HG03460 (cell line): ENCODE measurements around the gene VSTM2L.
"Not testable (repeated sequence)": the region's sequence is repeated elsewhere in the genome, so short reads cannot be mapped to it uniquely, and the experiment has no call there.

Source experiments
- ATAC-seq: cut with Tn5 transposase; IDR thresholded peaks from one replicate; pipeline ENCODE4 v1.9.1; 2021; ENCODE audit not compliant: unreplicated experiment

Gene VSTM2L

DNA sequence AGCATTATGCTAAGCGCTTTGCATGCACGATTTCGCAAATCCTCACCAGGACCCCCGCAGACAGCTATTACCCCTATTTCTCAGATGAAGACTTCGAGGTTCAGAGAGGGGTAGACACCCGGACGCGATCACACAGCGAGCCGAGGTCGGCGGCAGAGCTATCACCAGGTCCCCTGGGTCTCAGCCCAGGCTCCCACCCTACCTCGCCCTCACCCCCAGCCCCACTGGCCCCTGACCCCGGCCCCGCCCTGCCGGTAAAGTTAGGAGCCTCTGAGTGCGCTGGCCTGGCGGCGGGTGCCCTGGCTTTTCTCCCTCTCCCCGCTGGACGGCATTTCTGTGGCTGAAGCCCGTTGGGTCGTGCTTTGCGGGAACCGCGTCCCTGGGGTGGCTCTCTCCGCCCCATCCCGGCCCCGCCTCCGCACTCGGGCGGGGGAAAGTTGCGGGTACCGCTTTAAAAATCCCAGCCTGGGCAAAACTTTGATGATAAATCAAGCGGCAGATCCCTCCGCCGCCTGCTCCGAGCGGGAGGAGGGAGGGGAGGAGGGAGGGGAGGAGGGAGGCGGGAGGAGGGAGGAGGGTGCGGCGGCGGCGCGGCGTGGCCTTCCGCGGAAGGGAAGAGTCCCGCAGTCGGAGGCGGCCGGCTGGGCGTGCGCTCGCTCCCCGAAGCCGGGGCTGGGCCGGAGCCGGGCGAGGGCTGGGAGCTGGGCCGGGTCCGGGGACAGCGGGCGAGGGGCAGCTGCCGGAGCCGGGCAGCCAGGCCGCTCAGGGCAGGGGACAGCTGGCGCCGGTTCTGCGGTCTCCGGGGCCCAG, at the start of gene VSTM2L:
Gene VSTM2L, plus strand, starts transcription at position 624 of the 810 bp plus-strand sequence. CDS start 224 bp downstream, outside the sequence.
- ATAC-seq, result no peak

- ATAC-seq, result no peak
Observed at GRCh38 chr20:37853823-37854375, 49.0 kb upstream of the VSTM2L start.

DNA sequence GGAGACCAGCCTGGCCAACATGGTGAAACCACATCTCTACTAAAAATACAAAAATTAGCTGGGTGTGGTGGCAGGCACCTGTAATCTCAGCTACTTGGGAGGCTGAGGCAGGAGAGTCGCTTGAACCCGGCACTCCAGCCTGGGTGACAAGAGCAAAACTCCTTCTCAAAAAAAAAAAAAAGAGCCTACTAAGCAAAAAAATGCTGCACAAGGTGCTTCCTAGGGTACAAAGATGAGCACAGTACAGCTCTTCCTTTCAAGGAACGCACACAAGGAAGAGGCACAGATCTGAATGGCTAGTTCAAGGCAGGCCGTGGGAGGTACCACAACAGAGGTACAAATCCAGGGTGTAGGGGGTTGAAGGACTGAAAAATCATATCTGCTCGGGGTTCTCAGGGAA, 46.9 kb upstream of the VSTM2L start:
- not testable (repeated sequence) for ATAC-seq

DNA sequence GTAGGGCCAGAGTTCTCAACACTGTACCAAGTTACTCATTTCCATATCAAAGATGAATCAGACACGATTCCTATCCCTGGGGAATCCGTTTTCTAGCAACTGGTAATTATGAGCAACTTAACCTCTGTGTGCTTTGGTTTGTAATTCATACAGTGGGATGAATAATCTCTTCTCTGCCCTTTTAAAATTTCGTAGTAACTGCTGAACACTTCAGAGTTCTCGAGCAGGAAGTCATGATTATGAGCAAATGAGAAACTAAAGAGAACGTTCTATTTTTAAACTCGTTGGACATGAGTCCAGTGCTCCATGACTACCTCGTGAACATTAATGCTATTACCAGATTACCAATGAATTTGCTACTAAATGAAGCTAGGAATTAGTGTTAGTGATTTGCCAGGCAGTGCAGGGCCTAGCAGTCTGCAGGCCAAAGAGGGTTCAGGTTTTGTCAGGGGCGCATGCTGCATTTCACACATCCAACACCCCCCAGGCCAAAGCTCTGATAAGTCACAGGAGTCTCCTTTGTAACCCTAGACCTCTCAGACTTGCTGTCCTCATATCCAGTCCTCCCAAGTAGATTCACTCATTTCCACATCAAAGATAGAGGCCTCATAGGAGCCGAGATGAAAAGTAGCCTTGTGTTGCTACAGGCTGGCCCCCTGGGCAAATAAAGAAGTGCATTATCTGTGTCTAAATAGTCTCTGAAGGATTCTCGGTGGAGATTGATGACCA, 45.8 kb upstream of the VSTM2L start:
- ATAC-seq, result no peak

DNA sequence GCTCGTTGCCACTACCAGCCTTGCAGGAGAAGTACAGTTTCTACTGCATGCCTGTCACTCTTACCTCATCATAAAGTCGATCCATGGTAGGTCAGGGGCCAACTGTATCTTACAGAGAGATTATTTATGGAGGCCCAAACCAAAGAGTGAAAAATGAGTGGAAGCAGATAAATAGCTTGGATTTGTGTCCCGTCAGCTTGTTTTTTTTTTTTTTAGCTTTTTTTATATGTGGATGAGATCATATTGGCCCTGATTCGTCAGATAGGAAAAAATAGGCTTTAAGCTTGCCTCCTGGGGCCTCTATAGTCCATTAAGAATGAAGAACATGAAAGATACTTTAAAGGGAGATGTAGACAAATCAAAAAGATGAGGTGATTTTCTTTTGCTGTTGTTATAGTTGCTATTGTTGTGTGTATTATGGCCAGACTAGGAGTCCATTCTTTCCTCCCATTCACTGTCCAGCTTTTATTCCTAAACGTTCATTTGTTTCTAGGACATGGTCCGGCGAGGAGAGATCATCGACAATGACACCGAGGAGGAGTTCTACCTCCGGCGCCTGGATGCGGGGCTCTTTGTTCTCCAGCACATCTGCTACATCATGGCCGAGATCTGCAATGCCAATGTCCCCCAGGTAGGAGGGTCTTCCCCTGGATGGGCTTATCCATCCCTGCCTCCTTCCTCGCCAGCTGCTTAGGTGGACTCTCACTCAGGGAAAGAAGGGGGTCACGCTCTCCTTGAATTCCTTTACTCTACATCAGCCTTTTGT, 43.3 kb upstream of the VSTM2L start:
- no peak for ATAC-seq

- ATAC-seq, result no peak
Observed at GRCh38 chr20:37863289-37863688, 39.6 kb upstream of the VSTM2L start.

GRCh38 chr20:37864298-37864697, 38.6 kb upstream of the VSTM2L start:
- no peak for ATAC-seq

- no peak for ATAC-seq
Observed at GRCh38 chr20:37866051-37866450, 36.9 kb upstream of the VSTM2L start.

- no peak for ATAC-seq
Observed at GRCh38 chr20:37867289-37868195, 35.4 kb upstream of the VSTM2L start.

DNA sequence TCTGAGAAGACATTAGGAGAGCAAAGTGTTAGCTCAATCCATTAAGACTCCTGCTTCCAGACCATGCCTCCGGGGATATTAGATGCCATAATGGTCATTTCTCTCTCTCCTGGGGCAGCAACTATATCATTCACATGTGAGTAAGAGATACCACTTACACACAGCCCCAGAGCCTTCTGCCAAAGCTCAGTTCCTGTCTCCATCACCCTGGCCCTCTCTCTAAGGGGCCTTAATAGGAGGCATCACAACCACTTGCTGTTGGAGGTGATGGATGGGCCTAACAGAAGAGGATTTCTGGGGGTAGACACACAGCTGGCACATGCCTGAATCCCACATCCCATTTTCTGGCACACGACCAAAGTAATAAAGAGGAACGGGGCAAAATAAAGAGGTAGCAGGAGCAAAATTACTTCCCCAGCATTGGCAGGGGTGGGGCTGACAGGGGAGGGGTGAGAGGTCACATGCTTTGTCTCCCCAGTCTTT, 34.0 kb upstream of the VSTM2L start:
- ATAC-seq, result no peak

- no peak for ATAC-seq
Observed at GRCh38 chr20:37869334-37869861, 33.5 kb upstream of the VSTM2L start.

DNA sequence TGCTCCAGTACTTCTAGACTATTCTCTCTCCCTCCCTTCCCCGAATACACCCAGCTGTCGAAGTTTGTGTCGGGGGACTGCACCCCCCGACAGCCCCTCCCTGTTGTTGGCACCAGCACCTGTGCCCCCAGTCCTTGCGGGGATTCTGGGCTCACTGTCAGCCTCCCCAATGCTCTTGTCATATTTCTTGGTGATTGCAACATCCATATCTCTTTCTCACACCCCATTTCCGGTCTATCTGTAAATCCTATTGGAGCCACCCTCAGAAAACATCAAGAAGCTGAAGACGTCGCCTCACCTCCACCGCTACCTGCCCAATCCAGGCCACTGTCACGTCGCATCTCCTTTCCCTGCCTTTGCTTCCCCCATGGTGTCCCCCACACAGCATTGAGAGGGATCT, 32.6 kb upstream of the VSTM2L start:
- ATAC-seq, result no peak

- no peak for ATAC-seq
Observed at GRCh38 chr20:37871751-37872150, 31.2 kb upstream of the VSTM2L start.

DNA sequence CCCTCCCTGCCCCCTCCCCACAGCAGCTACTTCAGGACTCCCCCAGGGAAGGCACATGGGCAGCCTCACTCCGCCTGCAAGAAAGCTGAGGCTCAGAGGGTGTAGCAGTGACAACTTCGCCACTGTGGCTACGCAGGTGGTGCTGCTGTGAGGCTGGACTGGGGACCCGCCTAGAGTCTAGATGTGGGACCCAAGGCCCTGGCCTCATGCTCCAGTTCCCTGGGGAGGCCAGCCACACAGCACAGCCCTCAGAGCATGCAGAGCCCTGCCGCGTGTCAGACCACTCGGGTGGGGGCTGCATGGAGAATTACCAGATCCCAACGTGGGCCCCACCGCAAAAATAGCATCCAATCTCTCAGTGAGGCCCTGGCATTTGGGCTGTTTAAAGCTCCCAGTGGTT, 30.8 kb upstream of the VSTM2L start:
- no peak for ATAC-seq

DNA sequence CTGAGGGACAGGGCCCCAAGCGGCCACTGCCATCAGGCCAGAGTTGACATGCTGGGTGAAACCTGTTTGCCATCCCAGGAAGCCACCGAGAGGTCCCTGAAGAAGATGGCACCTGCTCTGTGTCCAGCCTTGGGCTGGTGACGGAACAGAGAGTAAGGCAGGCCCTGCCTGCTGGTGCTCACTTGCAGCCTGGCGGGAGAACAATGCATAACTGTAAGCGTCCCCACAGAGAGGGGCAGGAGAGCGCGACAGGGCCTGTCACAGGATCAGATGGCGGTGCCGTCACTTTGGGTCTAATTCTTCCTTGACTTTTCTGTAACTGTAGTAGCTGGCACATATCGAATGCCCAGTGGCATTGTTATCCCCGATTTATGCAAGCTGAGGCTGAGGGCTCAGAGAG, 29.0 kb upstream of the VSTM2L start:
- no peak for ATAC-seq

- ATAC-seq, result no peak
Observed at GRCh38 chr20:37875460-37876175, 27.3 kb upstream of the VSTM2L start.

DNA sequence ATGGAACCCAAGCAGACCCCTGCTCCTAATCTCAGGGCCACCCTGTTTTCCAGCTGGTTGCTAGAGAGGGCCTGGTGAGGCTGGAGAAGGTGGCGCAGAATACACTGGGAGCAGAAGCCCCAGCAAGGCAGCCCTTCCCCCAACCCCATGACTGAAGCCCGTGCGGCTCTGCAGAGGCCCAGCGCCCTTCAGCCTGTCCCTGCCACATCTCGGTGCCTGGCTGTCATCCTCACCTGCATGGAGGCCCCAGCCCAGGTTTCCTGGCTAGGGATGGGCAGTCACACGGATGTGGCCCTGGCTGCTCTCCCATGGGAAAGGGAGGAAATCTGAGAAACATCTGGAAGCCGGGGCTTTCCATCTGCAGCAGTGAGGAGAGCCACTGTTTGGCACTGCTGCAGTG, 26.1 kb upstream of the VSTM2L start:
- ATAC-seq, result no peak

DNA sequence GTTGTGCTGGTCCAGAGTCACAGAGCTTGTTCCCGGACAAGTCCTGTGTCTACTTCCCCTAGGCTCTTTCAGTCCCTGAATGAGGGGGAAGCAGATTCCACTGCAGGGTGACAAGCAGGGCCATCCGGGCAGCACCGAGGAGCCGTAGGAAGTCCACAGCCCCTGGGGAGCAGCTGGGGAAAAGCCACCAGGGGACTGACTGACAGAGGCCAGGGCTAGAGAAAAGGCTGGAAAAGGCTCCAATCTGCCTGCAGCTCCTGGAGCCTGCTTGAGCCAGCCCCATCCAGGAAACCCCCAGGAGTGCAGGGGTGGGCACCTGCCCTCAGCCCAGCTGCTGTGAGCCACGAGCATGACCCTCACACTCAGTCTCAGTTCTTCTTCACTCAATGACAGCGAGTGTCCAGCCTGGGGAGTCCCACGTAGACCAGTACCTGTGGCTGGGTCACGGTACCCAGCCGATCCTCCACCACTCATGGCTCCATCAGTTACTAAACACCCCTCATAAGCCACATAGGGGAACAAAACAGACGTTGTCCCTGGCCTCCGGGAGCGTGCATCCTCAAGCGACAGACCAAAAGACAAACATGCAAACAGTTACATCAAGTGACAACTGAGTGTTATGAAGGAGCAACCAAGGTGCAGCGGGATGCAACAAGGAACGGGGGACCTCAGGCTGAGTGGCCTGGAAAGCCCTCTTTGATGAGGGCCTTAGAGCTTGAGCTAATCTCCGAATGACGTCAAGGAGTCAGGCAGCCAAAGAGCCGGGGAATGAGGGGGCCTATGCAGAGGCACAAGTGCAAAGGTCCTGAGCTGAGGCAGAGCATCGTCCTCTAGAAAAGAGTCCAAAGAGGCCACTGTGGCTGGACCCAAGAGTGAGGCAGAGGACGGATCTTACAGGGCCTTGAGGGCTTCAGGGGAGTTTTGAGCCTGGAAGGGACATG, 24.8 kb upstream of the VSTM2L start:
- ATAC-seq, result no peak
